H1 (cell line): ENCODE measurements around the gene RESF1. TPM values are rescaled to one million over a fixed set of nuclear protein-coding genes. Genes with fewer than 3 reads are reported as not detected.

Experiments used
- ATF3 ChIP-seq: IDR thresholded peaks from 2 replicates; pipeline ENCODE4 v1.6.1; 2011; ENCODE audit warnings: low read depth, mild to moderate bottlenecking, low read length; ENCODE audit not compliant: insufficient read depth
- EP300 ChIP-seq, 2 experiments: IDR thresholded peaks; 1 replicate in 1 of 2; 2 replicates in 1 of 2; pipeline ENCODE4 v1.6.1; 2011 to 2012; ENCODE audit warnings: low read depth in 2 of 2, low read length in 2 of 2, mild to moderate bottlenecking in 2 of 2, borderline replicate concordance in 1 of 2, inconsistent platforms in 1 of 2, moderate library complexity in 1 of 2
- SAP30 ChIP-seq: fragments of 300-600 bp; sonication (generic); IDR thresholded peaks from 2 replicates; pipeline ENCODE4 v1.7.1; 2012; ENCODE audit warnings: low read length, moderate library complexity, mild to moderate bottlenecking, inconsistent platforms; ENCODE audit not compliant: insufficient read depth, insufficient replicate concordance
- polyA plus RNA-seq, 7 experiments: library from polyadenylated mRNA; depleted of rRNA in 3 of 7; stranded (reverse) in 5 of 7; unstranded in 2 of 7; fragments of >200 nt in 5 of 7; fragments of 200-250 nt in 2 of 7; gene quantifications; 1 replicate in 5 of 7; 2 replicates in 1 of 7; 4 replicates in 1 of 7; pipeline versions ENCODE4 v1.2.1 to v1.2.3, GENCODE V29; 2011 to 2013; ENCODE audit warnings: missing spikeins in 2 of 7, mixed read lengths in 2 of 7
- total RNA-seq: library from RNA; stranded (reverse); fragmentation: NEBNext Ultra II Directional; extraction: Animal tissue kit (Norgen Biotek cat#: 25700); gene quantifications from 2 replicates; pipeline ENCODE4 v1.2.1, GENCODE V29; 2021

The RESF1 gene
- total and polyA plus RNA-seq, 2 of the 8 experiments (the other 6 are each of a cell fraction or from before 2014, with no cell fraction given): 64.3 to 128 TPM

- TF ChIP-seq EP300 (IDR thresholded peaks at IDR 0.05; ENCODE audit: borderline replicate concordance in 1 of 2, low read depth in 2 of 2, low read length in 2 of 2) (no peak), SAP30 (no peak), ATF3 (no peak)
These were observed 6.8 kb upstream of the RESF1 start (continued) for GRCh38 chr12:31952418-31952817.
